Keratinocyte (primary cell): Measurements from ENCODE around the gene CRIM1. TPM values are rescaled to one million over a fixed set of nuclear protein-coding genes. Genes with fewer than 3 reads are reported as not detected.

Experiments used
- DNase-seq: peaks from one replicate; pipeline ENCODE4 v3.0.0-alpha.2; 2011; ENCODE audit warnings: low read depth, missing footprints, low spot score
- FAIRE-seq: peaks from 2 replicates; lab custom pipeline; 2011; peaks lifted over from hg19 to GRCh38; lab: Jason Lieb, UNC
- H2AFZ ChIP-seq: 2 replicates; pipeline ENCODE4 v1.6.0; 2012; ENCODE audit warnings: low read length, control low read depth, inconsistent platforms; ENCODE audit not compliant: control insufficient read depth
- H3K27ac ChIP-seq: 2 replicates; pipeline ENCODE4 v1.5.1; 2011; ENCODE audit warnings: low read length; ENCODE audit not compliant: control insufficient read depth, insufficient read depth
- H3K27me3 ChIP-seq: 3 replicates; pipeline ENCODE4 v1.6.0; 2011; ENCODE audit warnings: low read length; ENCODE audit not compliant: control insufficient read depth, insufficient read depth; ENCODE audit errors: extremely low read depth
- H3K36me3 ChIP-seq, 2 experiments: 2 replicates in 1 of 2; 3 replicates in 1 of 2; pipeline ENCODE4 v1.5.1; 2011; ENCODE audit warnings: low read length in 2 of 2, mild to moderate bottlenecking in 1 of 2; ENCODE audit not compliant: control insufficient read depth in 2 of 2, insufficient read depth in 2 of 2; ENCODE audit errors: extremely low read depth in 1 of 2
- H3K4me1 ChIP-seq: 3 replicates; pipeline ENCODE4 v1.5.1; 2011; ENCODE audit warnings: low read length; ENCODE audit not compliant: control insufficient read depth, insufficient read depth; ENCODE audit errors: extremely low read depth
- H3K4me2 ChIP-seq: 3 replicates; pipeline ENCODE4 v1.6.0; 2011; ENCODE audit warnings: low read depth, low read length; ENCODE audit not compliant: control insufficient read depth, insufficient read depth; ENCODE audit errors: extremely low read depth
- H3K4me3 ChIP-seq, 3 experiments: fragments of 200-600 bp in 1 of 3; sonication (generic) in 1 of 3; 2 replicates in 2 of 3; 3 replicates in 1 of 3; pipeline ENCODE4 v1.5.1; 2011 to 2016; ENCODE audit warnings: low read length in 3 of 3, mild to moderate bottlenecking in 3 of 3, control low read depth in 2 of 3, inconsistent platforms in 1 of 3, low read depth in 1 of 3, mixed read lengths in 1 of 3, mixed run types in 1 of 3, moderate library complexity in 1 of 3; ENCODE audit not compliant: control insufficient read depth in 2 of 3, insufficient read depth in 2 of 3; ENCODE audit errors: extremely low read depth in 1 of 3
- H3K79me2 ChIP-seq: 2 replicates; pipeline ENCODE4 v1.6.0; 2012; ENCODE audit warnings: low read length; ENCODE audit not compliant: control insufficient read depth, insufficient read depth
- H3K9ac ChIP-seq: 3 replicates; pipeline ENCODE4 v1.6.0; 2011; ENCODE audit warnings: low read length; ENCODE audit not compliant: control insufficient read depth, insufficient read depth; ENCODE audit errors: extremely low read depth
- H3K9me1 ChIP-seq: 3 replicates; pipeline ENCODE4 v1.6.0; 2011; ENCODE audit warnings: low read length; ENCODE audit not compliant: control insufficient read depth, insufficient read depth; ENCODE audit errors: extremely low read depth
- H3K9me3 ChIP-seq: 2 replicates; pipeline ENCODE4 v1.5.1; 2012; ENCODE audit warnings: low read depth, low read length; ENCODE audit not compliant: control insufficient read depth
- H4K20me1 ChIP-seq: 3 replicates; pipeline ENCODE4 v1.6.0; 2011; ENCODE audit warnings: low read length; ENCODE audit not compliant: control insufficient read depth, insufficient read depth; ENCODE audit errors: extremely low read depth
- CTCF ChIP-seq, 3 experiments: IDR thresholded peaks in 1 of 3; conservative IDR thresholded peaks in 1 of 3; optimal IDR thresholded peaks in 1 of 3; 2 replicates in 2 of 3; 3 replicates in 1 of 3; pipeline versions ENCODE3 to v1.5.1; 2011; ENCODE audit warnings: low read length in 3 of 3, mild to moderate bottlenecking in 3 of 3, moderate library complexity in 2 of 3, control low read depth in 1 of 3, inconsistent platforms in 1 of 3; ENCODE audit not compliant: insufficient read depth in 2 of 3; ENCODE audit errors: extremely low read depth in 1 of 3
- EZH2 ChIP-seq: IDR thresholded peaks from one replicate; pipeline ENCODE4 v1.6.1; 2012; ENCODE audit warnings: inconsistent platforms, mild to moderate bottlenecking, low read length, moderate library complexity
- dilution Hi-C: fragments of 300-500 bp; cut with MboI; formaldehyde crosslinking; loops from one replicate; pipeline ENCODE4 v1.7.0; 2020; ENCODE audit warnings: low sequenced_read_pairs; ENCODE audit not compliant: extremely low pct_ligation_motif_present
- polyA plus RNA-seq, 5 experiments: library from polyadenylated mRNA; depleted of rRNA in 3 of 5; stranded (reverse) in 3 of 5; stranded (forward) in 1 of 5; unstranded in 1 of 5; fragments of >200 nt; gene quantifications; 1 replicate in 1 of 5; 2 replicates in 3 of 5; 3 replicates in 1 of 5; pipeline versions ENCODE4 v1.2.1 to v1.2.3, GENCODE V29; 2011 to 2012; ENCODE audit warnings: missing spikeins in 2 of 5, low read depth in 1 of 5, low replicate concordance in 1 of 5

The CRIM1 gene
- polyA plus RNA-seq, 1 donor (not counting 4 experiments of a cell fraction or from before 2014, with no cell fraction given) = 98.3 TPM

- no peak overlapping the region for H3K27ac ChIP-seq
- H3K4me2 ChIP-seq = no peak overlapping the region
- peaks cover 41 to 51% of the 10 kb centered on the region in 2 experiments for H3K36me3 ChIP-seq
- H3K4me3 ChIP-seq = no peak overlapping the region
- peaks cover 67% of the 10 kb centered on the region for H3K79me2 ChIP-seq
- DNase-seq (no peak), FAIRE-seq (no peak)
- H3K27me3 ChIP-seq = no peaks in the 10 kb centered on the region
- H3K4me1 ChIP-seq = peaks cover 17% of the 10 kb centered on the region
- no peak for TF ChIP-seq CTCF (optimal IDR thresholded peaks at IDR 0.05 in 1 of 3, IDR thresholded peaks at IDR 0.05 in 1 of 3, conservative IDR thresholded peaks at IDR 0.05 in 1 of 3; ENCODE audit: extremely low read depth in 1 of 3, insufficient read depth in 2 of 3, low read length in 3 of 3)
- no peak for TF ChIP-seq EZH2
- no peak overlapping the region for H2AFZ ChIP-seq
- dilution Hi-C loops = no loop called here
- peaks cover 5% of the 10 kb centered on the region for H3K9me1 ChIP-seq
- H4K20me1 ChIP-seq = peaks cover 3% of the 10 kb centered on the region
- no peak overlapping the region for H3K9ac ChIP-seq
- no peaks in the 10 kb centered on the region for H3K9me3 ChIP-seq
Measured at GRCh38 chr2:36441816-36442215, 86.2 kb downstream of the CRIM1 start.

- dilution Hi-C loops = no loop called here
- Histone ChIP-seq H2AFZ (no peak overlapping the region), H3K36me3 (peaks cover 45 to 61% of the 10 kb centered on the region in 2 experiments), H3K4me1 (peaks cover 8% of the 10 kb centered on the region), H3K27me3 (no peaks in the 10 kb centered on the region), H3K27ac (no peak overlapping the region), H3K4me3 (no peak overlapping the region), H3K79me2 (peaks cover 68% of the 10 kb centered on the region), H3K9me1 (peaks cover 2% of the 10 kb centered on the region), H3K4me2 (no peak overlapping the region), H3K9me3 (no peaks in the 10 kb centered on the region), H4K20me1 (peaks cover 3% of the 10 kb centered on the region), H3K9ac (no peak overlapping the region)
- FAIRE-seq (no peak), DNase-seq (no peak)
- TF ChIP-seq EZH2 (no peak), CTCF (optimal IDR thresholded peaks at IDR 0.05 in 1 of 3, IDR thresholded peaks at IDR 0.05 in 1 of 3, conservative IDR thresholded peaks at IDR 0.05 in 1 of 3; ENCODE audit: extremely low read depth in 1 of 3, insufficient read depth in 2 of 3, low read length in 3 of 3) (no peak)
Measured at GRCh38 chr2:36444216-36444936, 88.8 kb downstream of the CRIM1 start.
